ENCODE data around the gene POLH. TPM values are rescaled to one million over a fixed set of nuclear protein-coding genes. Genes with fewer than 3 reads are reported as not detected.

Gene POLH
- total RNA-seq, 1 donor from 2014 or later, result 23.3 TPM

DNA sequence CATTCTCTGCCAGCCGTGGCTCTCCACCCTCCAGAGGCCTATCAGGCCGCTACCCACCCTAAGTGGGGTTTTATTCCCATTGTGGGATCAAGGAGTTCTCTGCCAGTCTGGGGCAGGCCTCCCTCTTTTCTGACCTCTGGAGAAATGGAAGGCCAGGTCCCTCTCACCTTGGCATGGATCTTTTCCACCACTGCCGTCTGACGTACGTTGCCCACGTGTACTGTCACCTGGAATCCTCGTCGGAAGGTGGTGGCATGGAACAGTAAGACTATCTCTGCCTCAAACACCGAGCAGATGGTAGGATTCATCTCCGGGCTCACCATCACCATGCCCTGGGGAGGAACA lies 45.8 kb downstream of the POLH start:
- Mint-ChIP-seq H3K9me3 (no peaks in the 10 kb centered on the region), H3K4me1 (peaks cover 7% of the 10 kb centered on the region), H3K36me3 (ENCODE audit: low read depth) (peaks cover 76% of the 10 kb centered on the region), H3K4me3 (no peak overlapping the region), H3K27ac (no peak overlapping the region), H3K27me3 (no peaks in the 10 kb centered on the region)
- TF ChIP-seq, protein P1, sequence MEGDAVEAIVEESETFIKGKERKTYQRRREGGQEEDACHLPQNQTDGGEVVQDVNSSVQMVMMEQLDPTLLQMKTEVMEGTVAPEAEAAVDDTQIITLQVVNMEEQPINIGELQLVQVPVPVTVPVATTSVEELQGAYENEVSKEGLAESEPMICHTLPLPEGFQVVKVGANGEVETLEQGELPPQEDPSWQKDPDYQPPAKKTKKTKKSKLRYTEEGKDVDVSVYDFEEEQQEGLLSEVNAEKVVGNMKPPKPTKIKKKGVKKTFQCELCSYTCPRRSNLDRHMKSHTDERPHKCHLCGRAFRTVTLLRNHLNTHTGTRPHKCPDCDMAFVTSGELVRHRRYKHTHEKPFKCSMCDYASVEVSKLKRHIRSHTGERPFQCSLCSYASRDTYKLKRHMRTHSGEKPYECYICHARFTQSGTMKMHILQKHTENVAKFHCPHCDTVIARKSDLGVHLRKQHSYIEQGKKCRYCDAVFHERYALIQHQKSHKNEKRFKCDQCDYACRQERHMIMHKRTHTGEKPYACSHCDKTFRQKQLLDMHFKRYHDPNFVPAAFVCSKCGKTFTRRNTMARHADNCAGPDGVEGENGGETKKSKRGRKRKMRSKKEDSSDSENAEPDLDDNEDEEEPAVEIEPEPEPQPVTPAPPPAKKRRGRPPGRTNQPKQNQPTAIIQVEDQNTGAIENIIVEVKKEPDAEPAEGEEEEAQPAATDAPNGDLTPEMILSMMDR (IDR thresholded peaks at IDR 0.05), result no peak
- no peak for DNase-seq
- no peak for ATAC-seq (ENCODE audit: low read depth)
- ChIA-PET CTCF (interaction anchor here (1.2 kb wide), 1 partner anchor 14 kb away, joined by 3 read pairs; no protein-coding TSS in a partner anchor), POLR2A (no interaction called here)
- intact Hi-C loops (cut with micrococcal nuclease), result loop anchor here (10.0 kb wide), 1 partner anchor 377 kb away; the partner anchor contains the start of gene TTBK1

DNA sequence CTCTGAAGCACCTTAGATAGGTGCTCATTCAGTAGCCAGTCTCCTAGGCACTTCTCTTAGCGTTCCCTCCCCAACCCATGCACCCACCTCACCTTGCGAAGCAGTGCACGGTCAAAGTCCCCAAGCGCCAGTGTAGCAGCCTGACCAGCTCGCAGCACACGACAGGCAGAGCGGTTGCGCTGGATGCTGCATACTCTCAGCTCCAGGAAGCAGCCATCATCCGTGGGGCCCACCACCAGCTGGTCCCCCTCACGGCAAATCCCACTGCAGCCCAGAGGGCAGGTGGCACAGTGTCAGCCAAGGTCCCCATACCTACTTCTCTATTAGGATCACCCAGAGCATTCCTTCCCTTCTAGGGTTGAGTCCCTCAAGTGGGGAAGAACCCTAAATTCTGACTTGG lies 46.6 kb downstream of the POLH start:
- intact Hi-C loops (cut with micrococcal nuclease), result loop anchor here (10.0 kb wide), 1 partner anchor 378 kb away; the partner anchor contains the start of gene TTBK1

DNA sequence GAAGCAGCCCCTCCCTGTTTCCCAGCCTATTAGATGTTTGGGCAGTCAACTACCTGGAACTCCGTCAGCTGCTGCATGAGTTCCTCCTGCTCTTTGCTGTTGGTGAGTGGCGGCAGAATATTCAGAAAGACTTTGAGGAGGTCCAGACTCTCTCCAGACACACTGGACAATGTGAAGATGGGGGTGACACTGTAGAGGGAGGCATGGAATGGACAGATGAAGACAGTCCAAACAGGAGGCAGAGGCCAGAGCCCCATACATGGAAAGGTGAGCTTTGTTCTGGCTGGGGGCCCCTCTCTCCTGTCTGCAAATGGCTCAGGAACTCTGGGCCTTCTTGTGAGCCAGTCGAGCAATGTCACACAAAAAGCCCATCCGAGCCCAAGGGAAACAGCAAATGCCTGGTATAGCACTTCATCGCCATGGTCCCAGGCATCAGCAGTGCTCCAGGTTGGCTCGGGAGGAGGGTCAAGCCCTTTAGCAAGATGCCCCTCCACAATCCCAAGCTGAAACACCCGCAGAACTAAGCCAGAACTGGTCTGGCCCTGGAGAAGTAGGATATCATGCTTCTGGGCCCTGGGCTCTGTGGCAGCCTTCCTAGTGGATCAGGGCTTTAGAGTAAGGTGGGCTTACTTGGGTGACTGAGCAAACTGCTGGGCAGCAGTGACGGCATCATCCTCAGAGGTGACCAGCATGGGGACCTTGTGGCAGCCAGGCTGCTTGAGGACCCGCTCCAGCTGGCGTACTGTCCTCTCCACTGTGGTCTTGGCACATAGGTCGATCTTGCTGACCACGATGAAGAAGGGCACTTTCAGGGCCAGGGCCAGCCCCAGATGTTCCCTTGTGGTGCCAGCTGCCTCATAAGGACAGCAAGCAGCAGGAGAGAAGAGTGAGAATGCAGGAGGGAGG lies 48.1 kb downstream of the POLH start:
- ATAC-seq (ENCODE audit: low read depth), result no peak
- TF ChIP-seq, protein P1 (IDR thresholded peaks at IDR 0.05), result no peak
- no peaks in the 10 kb centered on the region for H3K27me3 Mint-ChIP-seq
- no peak overlapping the region for H3K4me3 Mint-ChIP-seq
- peaks cover 25% of the 10 kb centered on the region for H3K4me1 Mint-ChIP-seq
- CTCF ChIA-PET, result no interaction called here
- peaks cover 80% of the 10 kb centered on the region for H3K36me3 Mint-ChIP-seq (ENCODE audit: low read depth)
- POLR2A ChIA-PET, result no interaction called here
- H3K9me3 Mint-ChIP-seq, result no peaks in the 10 kb centered on the region
- intact Hi-C loops (cut with micrococcal nuclease), result loop anchor here (10.0 kb wide), 1 partner anchor 379 kb away; the partner anchor contains the start of gene TTBK1
- no peak for DNase-seq
- H3K27ac Mint-ChIP-seq, result no peak overlapping the region

More for the DNA sequence above, 46.6 kb downstream of the POLH start:
- TF ChIP-seq, protein P1 (IDR thresholded peaks at IDR 0.05), result no peak
- DNase-seq, result no peak
- ATAC-seq (ENCODE audit: low read depth), result no peak
- Mint-ChIP-seq H3K9me3 (no peaks in the 10 kb centered on the region), H3K27me3 (no peaks in the 10 kb centered on the region), H3K36me3 (ENCODE audit: low read depth) (peaks cover 75% of the 10 kb centered on the region), H3K27ac (no peak overlapping the region), H3K4me1 (peaks cover 14% of the 10 kb centered on the region), H3K4me3 (no peak overlapping the region)
- ChIA-PET CTCF (interaction anchor here (1.2 kb wide), 1 partner anchor 14 kb away, joined by 3 read pairs; no protein-coding TSS in a partner anchor), POLR2A (no interaction called here)

DNA sequence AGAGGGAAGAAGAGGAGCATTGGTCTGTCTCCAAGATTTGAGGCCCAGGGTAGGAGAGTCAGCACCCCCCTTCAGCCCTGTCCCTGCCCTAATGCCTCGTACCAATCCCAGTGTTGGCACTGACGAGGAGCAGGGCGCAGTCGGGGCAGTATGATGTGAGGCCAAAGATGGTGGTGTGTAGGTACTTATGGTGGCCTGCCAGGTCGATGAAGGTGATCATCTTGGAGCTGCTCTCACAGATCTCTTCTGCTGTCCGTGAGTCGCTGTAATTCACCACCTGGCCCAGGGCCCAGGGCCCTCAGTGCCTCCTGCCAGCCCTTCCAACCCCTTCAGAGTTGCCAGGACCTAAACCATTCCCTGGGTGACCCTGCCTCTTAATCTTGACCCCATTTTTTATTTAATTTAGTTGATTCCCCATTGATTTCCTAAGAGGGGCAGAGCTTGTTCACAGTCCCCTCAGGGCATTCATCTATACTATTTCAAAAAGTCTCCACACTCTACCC lies 48.9 kb downstream of the POLH start:
- no peaks in the 10 kb centered on the region for H3K27me3 Mint-ChIP-seq
- CTCF ChIA-PET, result no interaction called here
- POLR2A ChIA-PET, result no interaction called here
- DNase-seq, result no peak
- ATAC-seq (ENCODE audit: low read depth), result no peak
- peaks cover 76% of the 10 kb centered on the region for H3K36me3 Mint-ChIP-seq (ENCODE audit: low read depth)
- intact Hi-C loops (cut with micrococcal nuclease), result loop anchor here (5.0 to 10.0 kb wide), 3 partner anchors 380 to 853 kb away; partner anchors contain the start of gene TTBK1
- TF ChIP-seq, protein P1 (IDR thresholded peaks at IDR 0.05), result no peak
- no peak overlapping the region for H3K27ac Mint-ChIP-seq
- no peak overlapping the region for H3K4me3 Mint-ChIP-seq
- H3K9me3 Mint-ChIP-seq, result no peaks in the 10 kb centered on the region
- H3K4me1 Mint-ChIP-seq, result peaks cover 25% of the 10 kb centered on the region

DNA sequence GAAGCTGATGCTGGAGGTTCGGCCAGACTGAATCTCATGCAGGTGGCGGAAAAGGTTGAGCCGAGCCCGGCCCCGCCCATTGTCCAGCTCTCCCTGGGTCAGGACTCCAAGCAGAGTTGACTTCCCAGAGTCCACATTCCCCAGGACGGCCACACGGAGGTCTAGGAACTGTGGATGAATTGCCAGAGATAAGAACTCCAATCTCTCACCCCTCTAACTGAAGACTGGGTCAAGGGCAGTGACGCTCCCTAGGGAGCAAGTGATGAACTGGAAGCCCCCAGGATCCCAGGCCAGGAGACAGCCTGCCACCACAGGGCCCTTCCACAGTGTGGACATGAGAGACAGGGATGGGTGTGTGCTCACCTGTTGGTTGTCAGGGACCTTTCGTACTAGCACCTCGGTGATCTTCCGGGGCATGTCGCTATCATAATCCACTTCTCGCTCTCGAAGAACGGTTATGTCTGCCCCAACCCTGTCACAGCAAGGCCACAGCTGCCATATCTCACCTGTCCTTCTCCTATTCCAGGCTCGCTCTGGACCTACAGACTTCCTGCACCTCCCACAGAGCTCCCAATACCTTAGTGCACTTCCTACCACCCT lies 49.5 kb downstream of the POLH start:
- intact Hi-C loops (cut with micrococcal nuclease), result loop anchor here (5.0 to 10.0 kb wide), 3 partner anchors 381 to 853 kb away; partner anchors contain the start of gene TTBK1
- DNase-seq (no peak), ATAC-seq (ENCODE audit: low read depth) (no peak)
- ChIA-PET POLR2A (no interaction called here), CTCF (no interaction called here)
- H3K4me1 Mint-ChIP-seq, result peaks cover 30% of the 10 kb centered on the region
- no peak overlapping the region for H3K27ac Mint-ChIP-seq
- H3K27me3 Mint-ChIP-seq, result no peaks in the 10 kb centered on the region
- H3K4me3 Mint-ChIP-seq, result no peak overlapping the region
- peaks cover 71% of the 10 kb centered on the region for H3K36me3 Mint-ChIP-seq (ENCODE audit: low read depth)
- TF ChIP-seq, protein P1 (IDR thresholded peaks at IDR 0.05), result no peak
- no peaks in the 10 kb centered on the region for H3K9me3 Mint-ChIP-seq
